ENCODE data around the gene PRSS2. TPM values are rescaled to one million over a fixed set of nuclear protein-coding genes. Genes with fewer than 3 reads are reported as not detected.

PRSS2 gene
- total RNA-seq, 1 experiment from 2014 or later = 22.4 TPM

DNA sequence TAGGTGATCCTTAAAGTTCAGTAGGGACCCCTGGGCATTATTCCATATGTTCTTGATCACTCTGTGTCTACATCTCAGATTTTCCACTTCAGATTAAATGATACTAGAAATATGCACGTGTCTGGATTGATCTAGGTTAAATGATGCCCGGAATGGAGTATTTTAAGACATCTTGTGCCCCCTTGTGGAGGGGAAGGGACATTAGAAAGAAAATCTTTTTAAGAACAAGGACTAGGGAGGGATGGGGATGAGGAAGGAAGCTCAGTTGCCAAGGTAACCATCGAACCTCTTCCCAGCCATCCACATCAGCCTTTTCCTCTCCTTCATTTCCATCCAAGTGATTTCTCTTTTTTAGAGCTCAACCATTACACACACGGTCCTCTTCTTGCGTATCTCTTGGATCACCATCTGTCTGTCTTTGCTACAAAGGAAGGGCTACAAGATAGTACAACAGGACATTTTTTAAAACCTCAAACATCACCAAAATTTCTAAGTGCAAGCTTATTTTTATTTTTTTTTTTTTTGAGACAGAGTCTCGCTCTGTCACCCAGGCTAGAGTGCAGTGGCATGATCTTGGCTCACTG lies 40.5 kb downstream of the PRSS2 start:
- peaks cover 9% of the 10 kb centered on the region for H3K27me3 ChIP-seq (ENCODE audit: control insufficient read depth, insufficient read depth, low read length)
- no peak overlapping the region for H3K27ac ChIP-seq (ENCODE audit: low read length)
- H3K4me3 ChIP-seq (ENCODE audit: low read depth in 2 of 2, low read length in 2 of 2) = no peak overlapping the region
- ChIA-PET CTCF (interaction anchor here (0.7 to 1.8 kb wide), 7 partner anchors 11 to 276 kb away, joined by 3 to 4 read pairs (median 3); no protein-coding TSS in a partner anchor), POLR2A (no interaction called here)
- no peaks in the 10 kb centered on the region for H3K36me3 ChIP-seq (ENCODE audit: control insufficient read depth, insufficient read depth, low read length)
- H3K4me1 ChIP-seq (ENCODE audit: control insufficient read depth, insufficient read depth, low read length) = no peaks in the 10 kb centered on the region
- DNase-seq (ENCODE audit: low read depth, low spot score) (no peak), ATAC-seq (no peak)
- intact Hi-C loops (cut with micrococcal nuclease; ENCODE audit: unreplicated experiment) (loop anchor here (1.0 to 10.0 kb wide), 2 partner anchors 179 to 276 kb away; no protein-coding TSS in a partner anchor), in situ Hi-C loops (cut with HindIII; ENCODE audit: low pct_unique_long_range_greater_than_20kb, low sequenced_read_pairs) (no loop called here)
- H3K9me3 ChIP-seq (ENCODE audit: control insufficient read depth, insufficient read depth, low read depth, low read length) = no peaks in the 10 kb centered on the region
- BruUV-seq (replicated peaks) = no TSS peak
- TF ChIP-seq REST (IDR thresholded peaks at IDR 0.05; ENCODE audit: insufficient read depth in 1 of 2, low read depth in 2 of 2, low read length in 1 of 2) (no peak), CTCF (IDR thresholded peaks at IDR 0.05) (peak; percentile 72)

- POLR2A ChIA-PET = no interaction called here
- no TSS peak for BruUV-seq (replicated peaks)
- peaks cover 7% of the 10 kb centered on the region for H3K27me3 ChIP-seq (ENCODE audit: control insufficient read depth, insufficient read depth, low read length)
- ATAC-seq (no peak; the same call in 1 of the 2 replicates), DNase-seq (ENCODE audit: low read depth, low spot score) (no peak)
- H3K27ac ChIP-seq (ENCODE audit: low read length) = no peak overlapping the region
- CTCF ChIA-PET = interaction anchor here (1.8 kb wide), 1 partner anchor 29 kb away, joined by 4 read pairs; no protein-coding TSS in a partner anchor
- no peaks in the 10 kb centered on the region for H3K36me3 ChIP-seq (ENCODE audit: control insufficient read depth, insufficient read depth, low read length)
- in situ Hi-C loops (cut with HindIII; ENCODE audit: low pct_unique_long_range_greater_than_20kb, low sequenced_read_pairs) (no loop called here), intact Hi-C loops (cut with micrococcal nuclease; ENCODE audit: unreplicated experiment) (loop anchor here (10.0 kb wide), 1 partner anchor 278 kb away; no protein-coding TSS in a partner anchor)
- no peak for TF ChIP-seq CTCF (IDR thresholded peaks at IDR 0.05)
- no peak for TF ChIP-seq REST (IDR thresholded peaks at IDR 0.05; ENCODE audit: insufficient read depth in 1 of 2, low read depth in 2 of 2, low read length in 1 of 2)
- no peak for TF ChIP-seq POLR2AphosphoS5 (IDR thresholded peaks at IDR 0.05; ENCODE audit: low read depth, low read length)
- no peak for TF ChIP-seq SIN3A (IDR thresholded peaks at IDR 0.05; ENCODE audit: borderline replicate concordance, insufficient read depth, low read depth, low read length)
- no peak for TF ChIP-seq TCF7L2 (IDR thresholded peaks at IDR 0.05; ENCODE audit: low read depth, low read length)
- no peaks in the 10 kb centered on the region for H3K9me3 ChIP-seq (ENCODE audit: control insufficient read depth, insufficient read depth, low read depth, low read length)
- no peaks in the 10 kb centered on the region for H3K4me1 ChIP-seq (ENCODE audit: control insufficient read depth, insufficient read depth, low read length)
- no peak overlapping the region for H3K4me3 ChIP-seq (ENCODE audit: low read depth in 2 of 2, low read length in 2 of 2)
These were observed 41.9 kb downstream of the PRSS2 start for GRCh38 chr7:142812437-142813215.
